HepG2 (cell line): Measurements from ENCODE around the gene JUND. TPM values are rescaled to one million over a fixed set of nuclear protein-coding genes. Genes with fewer than 3 reads are reported as not detected.

Experiments used
- JUN ChIP-seq: sonication (generic); formaldehyde crosslinking; IDR thresholded peaks from 2 replicates; pipeline ENCODE4 v1.4.0; 2020; ENCODE audit warnings: mild to moderate bottlenecking, missing genetic modification reagents
- PRDM10 ChIP-seq: sonication (generic); formaldehyde crosslinking; IDR thresholded peaks from 2 replicates; pipeline ENCODE4 v1.4.0; 2020; ENCODE audit warnings: low read depth, missing genetic modification reagents
- RBFOX2 ChIP-seq: fragments of 200-400 bp; formaldehyde crosslinking; IDR thresholded peaks from 2 replicates; pipeline ENCODE4 v1.6.1; 2017; ENCODE audit warnings: low read depth, mild to moderate bottlenecking, low read length
- XBP1 ChIP-seq: sonication (generic); formaldehyde crosslinking; IDR thresholded peaks from 2 replicates; pipeline ENCODE4 v1.5.0; 2020; ENCODE audit warnings: missing genetic modification reagents
- ZNF318 ChIP-seq: sonication (generic); formaldehyde crosslinking; IDR thresholded peaks from 2 replicates; pipeline ENCODE4 v1.4.0; 2020; ENCODE audit warnings: mild to moderate bottlenecking, missing genetic modification reagents
- ZNF326 ChIP-seq: sonication (generic); formaldehyde crosslinking; IDR thresholded peaks from 2 replicates; pipeline ENCODE4 v1.4.0; 2020; ENCODE audit warnings: missing genetic modification reagents, borderline replicate concordance
- ZNF552 ChIP-seq: sonication (generic); formaldehyde crosslinking; IDR thresholded peaks from 2 replicates; pipeline ENCODE4 v1.9.0; 2022; ENCODE audit warnings: missing genetic modification reagents, mild to moderate bottlenecking, borderline replicate concordance
- ZNF747 ChIP-seq: sonication (generic); formaldehyde crosslinking; IDR thresholded peaks from 2 replicates; pipeline ENCODE4 v1.8.1; 2023; ENCODE audit warnings: missing genetic modification reagents, mild to moderate bottlenecking, borderline replicate concordance
- polyA plus RNA-seq, 8 experiments: library from polyadenylated mRNA; depleted of rRNA in 3 of 8; stranded (reverse) in 7 of 8; unstranded in 1 of 8; fragments of >200 nt; fragmentation: Illumina TruSeq in 4 of 8; extraction: Trizol in 4 of 8; gene quantifications; 2 replicates each; pipeline versions ENCODE4 v1.2.1 to v1.2.3, GENCODE V29; 2011 to 2016; ENCODE audit warnings: low read depth in 4 of 8, missing spikeins in 1 of 8, mixed read lengths in 1 of 8; ENCODE audit not compliant: insufficient read depth in 1 of 8
- total RNA-seq, 5 experiments: library from RNA; depleted of rRNA; stranded (reverse); fragments of >200 nt; fragmentation: Illumina TruSeq; extraction: Trizol; gene quantifications; 2 replicates each; pipeline ENCODE4 v1.2.3, GENCODE V29; 2016; ENCODE audit warnings: low read depth in 1 of 5
- TF ChIP-seq, protein P1 (sequence below): sonication (generic); formaldehyde crosslinking; IDR thresholded peaks from 2 replicates; pipeline ENCODE4 v1.5.0; 2020; ENCODE audit warnings: mild to moderate bottlenecking, missing genetic modification reagents
- TF ChIP-seq, protein P2 (sequence below): sonication (generic); IDR thresholded peaks from 2 replicates; pipeline ENCODE4 v1.6.1; 2016; ENCODE audit warnings: low read depth, borderline replicate concordance

The JUND gene
- total and polyA plus RNA-seq, 2 of the 13 experiments (the other 11 are each of a cell fraction or from before 2014, with no cell fraction given): 41.2 to 59.8 TPM

DNA sequence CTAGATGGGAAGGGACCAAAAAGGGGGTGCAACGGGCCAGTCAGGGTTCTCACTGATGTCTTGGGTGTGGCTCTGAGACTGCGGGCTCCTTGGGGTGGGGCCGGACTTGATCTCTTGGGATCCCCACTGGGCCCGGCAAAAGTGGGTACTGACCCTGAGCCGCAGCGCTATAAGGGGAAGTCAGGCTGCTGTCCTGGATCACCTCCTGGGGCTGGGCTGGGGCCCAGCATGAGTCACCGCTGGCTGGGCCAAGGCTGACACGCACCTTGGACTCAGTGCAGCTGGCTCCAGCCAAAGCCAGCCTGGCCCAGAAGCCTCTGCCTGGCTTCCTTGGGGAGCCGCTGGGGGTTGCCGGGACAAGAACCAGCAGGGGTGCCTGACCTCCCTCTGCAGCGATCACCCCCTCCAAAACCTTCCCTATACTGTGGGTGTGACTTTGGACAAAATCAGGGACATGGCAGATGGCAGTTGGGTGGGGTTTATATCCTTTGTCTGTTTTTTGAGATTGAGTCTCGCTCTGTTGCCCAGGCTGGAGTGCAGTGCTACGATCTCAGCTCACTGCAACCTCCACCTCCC is 6.6 kb downstream of the JUND start (continued):
- TF ChIP-seq ZNF318 (peak; percentile 41; the same call in 1 of the 2 replicates), PRDM10 (CRISPR knock-in tag) (no peak), ZNF747 (CRISPR knock-in tag) (no peak; the same call in 1 of the 2 replicates), XBP1 (no peak), ZNF552 (no peak), ZNF326 (no peak), RBFOX2 (peak; percentile 85), JUN (CRISPR knock-in tag) (peak; percentile 89)
- TF ChIP-seq, protein P1, sequence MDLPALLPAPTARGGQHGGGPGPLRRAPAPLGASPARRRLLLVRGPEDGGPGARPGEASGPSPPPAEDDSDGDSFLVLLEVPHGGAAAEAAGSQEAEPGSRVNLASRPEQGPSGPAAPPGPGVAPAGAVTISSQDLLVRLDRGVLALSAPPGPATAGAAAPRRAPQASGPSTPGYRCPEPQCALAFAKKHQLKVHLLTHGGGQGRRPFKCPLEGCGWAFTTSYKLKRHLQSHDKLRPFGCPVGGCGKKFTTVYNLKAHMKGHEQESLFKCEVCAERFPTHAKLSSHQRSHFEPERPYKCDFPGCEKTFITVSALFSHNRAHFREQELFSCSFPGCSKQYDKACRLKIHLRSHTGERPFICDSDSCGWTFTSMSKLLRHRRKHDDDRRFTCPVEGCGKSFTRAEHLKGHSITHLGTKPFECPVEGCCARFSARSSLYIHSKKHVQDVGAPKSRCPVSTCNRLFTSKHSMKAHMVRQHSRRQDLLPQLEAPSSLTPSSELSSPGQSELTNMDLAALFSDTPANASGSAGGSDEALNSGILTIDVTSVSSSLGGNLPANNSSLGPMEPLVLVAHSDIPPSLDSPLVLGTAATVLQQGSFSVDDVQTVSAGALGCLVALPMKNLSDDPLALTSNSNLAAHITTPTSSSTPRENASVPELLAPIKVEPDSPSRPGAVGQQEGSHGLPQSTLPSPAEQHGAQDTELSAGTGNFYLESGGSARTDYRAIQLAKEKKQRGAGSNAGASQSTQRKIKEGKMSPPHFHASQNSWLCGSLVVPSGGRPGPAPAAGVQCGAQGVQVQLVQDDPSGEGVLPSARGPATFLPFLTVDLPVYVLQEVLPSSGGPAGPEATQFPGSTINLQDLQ (CRISPR knock-in tag): no peak
- TF ChIP-seq, protein P2, sequence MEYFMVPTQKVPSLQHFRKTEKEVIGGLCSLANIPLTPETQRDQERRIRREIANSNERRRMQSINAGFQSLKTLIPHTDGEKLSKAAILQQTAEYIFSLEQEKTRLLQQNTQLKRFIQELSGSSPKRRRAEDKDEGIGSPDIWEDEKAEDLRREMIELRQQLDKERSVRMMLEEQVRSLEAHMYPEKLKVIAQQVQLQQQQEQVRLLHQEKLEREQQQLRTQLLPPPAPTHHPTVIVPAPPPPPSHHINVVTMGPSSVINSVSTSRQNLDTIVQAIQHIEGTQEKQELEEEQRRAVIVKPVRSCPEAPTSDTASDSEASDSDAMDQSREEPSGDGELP: peak; percentile 91; the same call in 1 of the 2 replicates
